ENCODE results near the gene SRGAP3.
A peak's percentile ranks its signal among the peaks of the same experiment; 100 is the strongest.

Gene SRGAP3

DNA sequence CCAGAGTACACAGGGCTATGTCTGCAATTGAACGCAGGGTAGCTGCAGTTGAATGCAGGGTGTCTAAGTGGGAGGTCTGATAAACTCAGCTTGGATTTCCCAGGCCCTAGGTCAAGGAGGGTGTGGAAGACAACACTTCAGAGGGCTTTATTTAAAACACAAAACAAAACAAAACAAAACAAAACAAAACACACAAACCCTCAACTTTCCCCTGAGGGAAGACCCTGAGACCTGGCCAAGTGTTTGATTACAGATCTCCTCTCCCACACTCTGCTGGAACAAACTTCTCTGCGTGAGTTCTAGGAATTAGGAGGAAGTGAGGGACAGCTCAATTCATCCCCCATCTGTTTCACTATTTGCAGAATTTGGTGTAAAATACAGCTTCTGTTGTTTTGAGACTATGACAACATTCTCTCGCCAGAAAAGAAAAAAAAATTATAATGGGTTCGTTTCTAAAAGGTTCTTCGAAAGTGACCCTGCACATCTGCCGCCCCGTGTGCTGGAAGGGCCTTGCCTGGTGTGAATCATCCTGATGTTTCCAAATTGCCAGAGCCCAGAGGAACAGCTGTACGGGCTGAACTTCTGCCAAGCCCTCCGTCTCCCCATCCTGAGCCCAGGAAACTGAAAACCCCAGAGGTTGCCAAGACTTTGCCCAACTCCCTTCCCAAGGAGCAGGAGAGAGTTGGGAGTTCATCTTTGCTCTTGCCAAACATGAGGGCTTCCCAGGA is 212.9 kb downstream of the SRGAP3 start:
- peak; percentile 12 for DNase-seq

DNA sequence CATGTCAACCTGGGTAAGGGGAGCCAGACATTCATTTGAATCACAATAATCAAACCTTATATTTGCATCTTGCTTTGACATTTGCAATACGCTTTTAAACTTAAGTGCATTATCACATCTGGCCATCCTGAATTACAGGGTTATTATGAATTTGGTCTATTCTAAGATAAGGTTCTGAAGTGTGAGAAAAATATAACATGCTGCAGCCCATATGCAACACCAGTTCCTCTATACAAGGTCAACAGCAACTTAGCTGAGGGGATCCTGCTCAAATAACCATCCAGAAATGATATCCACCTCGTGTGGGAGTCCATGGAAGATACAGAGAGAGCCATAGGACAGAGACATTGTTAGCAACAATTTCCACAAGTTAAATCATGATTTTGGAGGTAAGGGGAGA is 213.5 kb downstream of the SRGAP3 start:
- DNase-seq: no peak

DNA sequence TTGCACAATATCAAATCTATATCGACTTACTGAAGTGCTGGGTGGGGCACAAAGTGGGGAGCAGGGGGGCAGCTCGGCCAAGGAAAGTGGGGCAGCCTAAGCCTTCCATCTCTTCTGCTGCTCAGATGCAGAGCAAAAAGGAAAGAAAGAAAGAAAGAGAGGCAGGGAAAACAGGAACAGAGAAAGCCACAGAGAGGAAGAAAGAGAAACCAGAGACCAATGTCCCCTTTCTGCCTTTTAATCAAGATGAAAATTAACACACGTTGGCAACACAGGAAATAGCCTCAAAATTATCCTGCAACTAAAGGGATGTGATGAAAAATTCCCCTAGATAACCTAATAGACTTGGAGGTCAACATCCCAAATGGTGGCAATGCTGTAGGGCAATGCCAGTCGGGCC is 214.0 kb downstream of the SRGAP3 start:
- no peak for DNase-seq

DNA sequence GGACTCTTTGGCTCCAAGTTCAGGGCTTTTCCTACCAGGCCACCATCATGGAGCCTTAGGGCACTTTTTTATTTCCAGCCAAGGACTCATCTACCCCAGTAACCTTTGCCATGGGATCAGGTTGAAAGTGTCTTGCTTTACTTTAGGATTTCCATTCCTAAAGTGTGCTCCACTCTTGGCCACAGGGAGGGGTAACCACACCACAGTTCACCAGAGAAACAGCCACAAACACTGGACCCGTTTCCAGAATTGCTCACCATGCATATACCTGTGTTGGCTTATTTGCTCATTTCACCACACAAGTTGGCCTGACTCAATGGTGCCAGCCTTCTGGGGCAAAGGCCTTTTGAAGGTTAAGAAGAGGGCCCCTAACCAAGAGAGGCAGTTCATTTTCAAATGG is 215.6 kb downstream of the SRGAP3 start:
- DNase-seq: no peak

DNA sequence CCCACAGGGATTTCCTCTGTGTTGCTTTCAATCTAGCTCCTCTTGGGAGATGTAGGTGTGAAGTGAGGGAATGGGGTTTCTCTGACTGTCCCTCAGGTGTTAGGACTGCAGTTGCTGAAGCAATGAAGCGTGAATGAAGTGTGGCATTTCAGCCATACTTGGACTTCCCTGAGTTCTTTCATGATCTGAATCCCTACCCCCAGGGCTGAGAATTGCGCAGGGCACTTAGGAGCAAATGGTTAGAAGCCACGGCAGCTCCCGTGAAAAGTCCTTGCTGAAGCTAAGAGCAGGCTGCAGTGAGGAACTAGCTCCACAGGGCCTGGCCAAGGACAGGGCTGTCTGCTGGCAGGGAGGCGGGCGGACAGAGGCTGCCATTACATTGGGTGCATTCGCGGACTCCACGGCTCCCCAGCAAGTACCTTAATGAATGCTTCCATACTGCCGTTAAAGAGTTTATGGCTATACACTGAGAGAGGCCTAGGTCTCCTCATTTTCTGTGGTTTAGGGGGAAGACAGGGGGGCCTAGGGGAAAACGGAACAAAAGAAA is 217.1 kb downstream of the SRGAP3 start:
- no peak for DNase-seq

DNA sequence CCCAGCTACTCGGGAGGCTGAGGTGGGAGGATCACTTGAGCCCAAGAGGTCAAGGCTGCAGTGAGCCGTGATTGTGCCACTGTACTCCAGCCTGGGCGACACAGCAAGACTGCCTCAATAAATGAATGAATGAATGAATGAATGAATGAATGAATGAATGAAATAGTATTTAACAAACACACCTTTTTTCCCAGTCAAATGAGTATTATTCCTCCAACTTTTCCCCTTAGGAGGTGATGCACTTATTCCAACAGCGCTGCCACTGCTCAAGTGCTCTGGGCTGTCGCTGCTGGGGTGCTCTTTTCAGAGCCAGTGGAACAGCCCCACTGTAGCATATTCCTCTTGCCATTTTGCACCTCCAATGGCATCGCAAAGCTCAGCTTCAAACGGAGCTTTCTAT is 219.4 kb downstream of the SRGAP3 start:
- no peak for DNase-seq

DNA sequence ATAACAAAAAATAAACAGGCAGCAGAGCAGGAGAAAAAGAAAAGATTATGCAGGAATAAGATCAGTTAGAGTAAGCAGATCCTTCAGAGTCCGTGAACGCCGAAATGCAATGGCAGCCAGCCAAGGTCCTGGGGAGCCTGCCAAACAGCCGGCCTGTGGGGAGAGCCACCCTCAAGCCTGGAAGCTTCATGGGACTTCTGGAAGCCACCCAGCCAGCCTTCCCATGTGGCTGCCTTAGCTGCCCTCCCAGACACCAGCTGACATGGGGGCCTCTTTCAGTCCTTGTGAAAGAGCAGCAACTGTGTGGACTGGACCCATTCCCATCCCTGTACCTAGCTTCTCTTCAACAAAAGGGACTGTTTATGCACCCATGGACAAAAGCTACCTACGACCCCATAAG is 221.3 kb downstream of the SRGAP3 start:
- DNase-seq: peak; percentile 31

DNA sequence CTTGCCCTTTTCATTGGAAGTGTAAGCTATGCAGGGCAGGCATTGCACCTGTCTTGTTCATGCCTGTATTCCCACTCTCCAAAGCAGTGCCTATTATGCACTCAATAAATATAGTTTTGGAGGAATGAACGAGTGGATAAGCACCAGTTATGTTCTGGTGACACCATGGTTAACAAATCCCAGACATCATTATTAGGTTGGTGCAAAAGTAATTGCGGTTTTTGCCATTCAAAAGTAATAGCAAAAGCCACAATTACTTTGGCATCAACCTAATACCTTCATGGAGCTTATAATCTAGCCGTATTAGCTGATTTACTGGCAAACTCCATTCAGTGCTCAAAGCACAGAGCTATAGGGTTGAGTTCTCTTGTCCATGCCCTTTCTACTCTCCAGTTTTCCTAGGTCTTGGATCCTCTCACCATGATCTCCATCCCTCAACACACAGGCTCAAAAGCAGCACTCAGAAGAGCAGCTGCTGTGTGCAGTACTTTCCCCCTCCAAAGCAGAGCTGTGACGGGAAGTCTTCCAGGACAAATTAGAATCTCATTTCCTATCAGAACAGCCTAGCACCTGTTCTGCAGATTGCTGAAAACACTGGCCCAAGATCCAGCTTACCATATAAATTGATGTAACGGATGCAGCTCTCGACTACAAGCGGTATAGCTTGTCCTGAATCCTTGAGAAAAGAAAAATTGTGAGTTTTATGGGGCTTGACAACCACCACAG is 223.0 kb downstream of the SRGAP3 start:
- DNase-seq: peak; percentile 5

DNA sequence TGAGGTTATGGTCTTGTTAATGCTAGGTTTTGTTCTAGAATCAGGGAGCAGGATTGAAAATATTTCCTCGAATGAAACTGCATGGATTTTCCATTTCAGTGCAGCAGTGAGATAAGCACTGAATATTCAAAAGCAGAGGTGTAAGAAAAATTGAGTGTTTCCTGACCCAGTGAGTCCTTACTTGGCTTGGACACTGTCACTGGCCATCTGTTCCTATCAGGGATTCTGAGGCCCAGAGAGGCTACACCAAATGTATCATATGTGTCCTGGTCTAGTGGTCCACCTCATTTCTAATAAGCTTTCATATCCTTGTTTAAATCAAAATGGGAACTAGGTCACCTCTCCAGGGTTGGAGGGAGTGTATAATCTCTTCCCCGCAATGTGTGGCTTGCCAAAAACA is 225.1 kb downstream of the SRGAP3 start:
- DNase-seq: no peak

DNA sequence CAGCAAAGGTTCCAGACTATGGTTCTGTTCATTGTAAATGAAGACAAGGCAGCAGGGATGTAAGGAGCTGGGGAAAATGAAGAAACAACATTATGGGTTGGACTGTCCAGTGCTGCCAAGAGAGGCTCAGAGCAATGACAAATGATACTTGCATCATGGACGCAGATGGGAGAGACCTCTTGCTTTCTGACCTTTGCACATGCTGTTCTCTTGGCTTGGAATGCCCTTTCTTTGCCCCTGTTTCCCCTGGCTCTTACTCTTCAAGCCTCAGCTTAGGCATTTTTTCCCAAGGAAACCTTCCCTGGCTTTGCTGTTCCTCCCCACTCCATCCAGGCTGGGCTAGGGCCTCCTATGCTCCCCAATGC is 226.2 kb downstream of the SRGAP3 start:
- DNase-seq: no peak

DNA sequence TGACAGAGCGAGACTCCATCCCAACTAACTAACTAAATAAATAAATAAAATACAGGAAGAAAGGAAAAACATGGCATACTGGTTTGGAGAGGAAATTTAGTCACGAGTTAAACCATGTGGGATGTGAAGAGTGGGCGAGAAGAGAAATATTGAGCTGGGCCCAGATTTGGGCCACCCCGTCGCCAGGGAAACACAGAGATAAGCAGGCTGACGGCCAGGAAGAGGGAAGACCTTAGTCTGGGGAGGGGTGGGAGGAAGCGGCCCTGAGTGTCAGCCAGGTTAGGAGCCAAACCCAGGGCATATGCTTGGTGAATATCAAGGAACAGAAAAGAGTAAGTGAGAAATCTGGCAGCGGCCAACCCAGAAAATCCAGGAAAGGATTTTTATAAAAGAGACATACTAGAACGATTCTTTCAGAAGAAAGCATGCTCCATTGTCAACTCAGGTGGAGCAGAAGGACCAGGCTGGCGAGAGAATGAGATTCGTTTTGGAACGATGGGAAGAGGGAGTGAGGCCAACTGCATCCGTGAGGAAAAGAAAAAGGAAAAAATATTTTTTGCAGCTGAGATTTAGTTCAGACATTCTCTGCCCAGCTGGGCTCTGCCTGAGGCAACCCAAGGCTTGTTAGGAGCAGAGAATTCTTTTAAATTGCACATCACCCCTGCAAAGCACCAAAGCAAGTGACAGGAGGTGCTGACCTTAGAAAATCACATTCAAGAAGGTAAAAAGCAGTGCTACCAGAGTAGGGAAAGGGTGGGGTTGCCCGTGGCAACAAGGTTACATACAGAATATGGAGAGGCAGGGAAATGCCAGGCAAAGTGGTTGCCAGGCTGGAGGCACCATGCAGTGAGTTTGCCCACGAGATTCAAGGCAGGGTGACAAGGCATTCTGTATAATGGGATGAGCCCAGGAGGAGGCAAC is 226.9 kb downstream of the SRGAP3 start:
- no peak for DNase-seq

DNA sequence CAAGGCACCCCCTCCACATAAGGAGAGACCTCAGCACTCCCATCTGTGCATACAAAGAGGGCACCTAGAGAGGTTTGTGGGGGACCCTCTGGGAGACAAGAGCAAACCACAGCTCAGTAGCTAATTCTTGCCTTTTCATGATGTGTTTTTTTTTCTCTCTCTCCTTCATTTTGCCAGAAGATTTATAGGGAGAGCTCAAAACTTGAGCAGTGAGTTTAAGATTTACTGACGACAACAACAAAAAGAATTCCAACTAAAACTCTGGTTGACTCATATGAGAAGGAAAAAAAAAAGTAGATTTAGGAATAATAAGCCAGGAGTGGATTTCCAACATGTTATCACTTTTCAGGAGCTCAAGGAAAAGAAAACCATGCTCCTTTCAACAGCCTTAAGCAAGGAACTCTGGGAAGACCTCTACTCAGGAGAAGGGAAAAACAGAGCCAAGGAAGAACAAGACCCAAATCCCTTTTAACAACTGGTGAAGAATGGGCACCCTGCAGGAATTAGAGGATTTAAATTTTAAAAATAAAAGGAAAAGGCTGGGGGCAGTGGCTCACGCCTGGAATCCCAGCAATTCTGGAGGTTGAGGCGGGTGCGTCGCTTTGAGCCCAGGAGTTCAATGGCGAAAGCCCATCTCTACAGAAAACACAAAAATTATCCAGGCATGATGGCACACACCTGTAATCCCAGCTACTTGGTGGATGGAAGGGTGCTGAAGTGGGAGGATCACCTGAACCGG is 228.0 kb downstream of the SRGAP3 start:
- no peak for DNase-seq

DNA sequence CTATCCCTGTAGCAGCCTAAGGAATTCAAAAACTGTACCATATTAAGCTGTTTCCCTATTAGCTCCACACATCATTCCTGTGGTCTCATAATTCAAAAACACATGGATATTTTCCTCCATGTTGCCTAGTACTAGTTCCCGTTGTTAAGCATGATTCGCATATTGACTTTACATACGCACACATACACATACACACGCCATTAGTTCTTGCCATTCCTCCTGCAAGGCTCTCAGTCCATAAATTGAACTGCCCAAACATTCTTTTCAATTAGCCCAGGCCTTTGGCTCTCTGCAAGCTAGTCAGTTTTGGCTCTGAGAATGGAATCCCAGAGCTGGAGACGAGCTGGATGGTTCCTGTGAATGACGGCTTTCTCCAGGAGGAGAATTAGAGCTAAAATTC is 229.0 kb downstream of the SRGAP3 start:
- DNase-seq: no peak

DNA sequence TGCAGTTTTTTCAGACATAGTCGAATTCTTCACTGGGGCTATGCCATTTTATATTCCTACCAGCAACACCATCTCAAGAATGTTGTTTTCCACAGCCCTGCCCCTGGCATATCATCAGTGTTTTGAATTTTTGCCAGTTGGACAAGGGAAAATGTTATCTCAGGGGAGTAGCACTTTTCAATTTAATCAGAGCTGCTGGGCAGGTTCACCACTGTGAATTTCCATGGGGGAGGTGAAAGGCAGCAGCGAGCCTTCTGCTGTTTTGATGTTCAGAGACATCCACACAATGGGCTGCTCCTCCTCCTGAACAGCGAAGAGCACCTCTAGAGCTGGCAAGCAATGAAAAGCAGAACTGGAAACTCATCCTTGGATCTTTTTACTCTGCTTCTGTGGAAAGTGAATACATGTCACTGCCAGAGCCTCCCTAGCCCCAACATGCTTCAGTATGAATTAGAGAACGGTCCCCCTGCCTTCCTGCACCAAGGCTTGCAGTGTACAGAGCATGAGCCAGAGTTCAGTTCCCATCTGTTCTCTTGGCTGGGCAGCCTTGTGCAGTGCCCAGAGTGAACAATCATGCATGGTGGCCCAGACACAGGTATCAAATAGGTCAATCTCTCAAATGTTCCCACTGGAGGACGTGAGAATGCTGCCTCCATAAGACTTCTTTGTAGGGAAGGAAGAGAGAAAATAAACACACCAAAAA is 230.0 kb downstream of the SRGAP3 start:
- DNase-seq: peak; percentile 23

DNA sequence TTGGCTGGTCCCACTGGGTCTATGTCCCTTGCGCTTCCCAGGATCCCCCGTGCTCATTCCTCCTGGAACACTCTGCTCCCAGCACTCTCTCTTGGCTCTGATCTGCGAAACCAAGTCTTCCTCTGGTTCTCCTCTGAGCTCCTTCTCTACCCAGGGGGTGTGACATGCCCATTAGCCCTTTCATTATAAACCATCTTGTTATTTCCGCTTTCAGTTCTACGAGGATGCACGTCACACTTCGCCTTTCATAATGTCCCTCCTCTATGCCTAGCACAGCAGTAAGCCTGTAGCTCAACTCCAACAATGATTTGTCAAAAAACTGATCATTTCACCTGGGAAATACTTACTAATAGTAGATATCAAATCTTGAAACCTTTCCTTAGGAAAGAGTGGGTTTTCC is 234.2 kb downstream of the SRGAP3 start:
- DNase-seq: no peak

DNA sequence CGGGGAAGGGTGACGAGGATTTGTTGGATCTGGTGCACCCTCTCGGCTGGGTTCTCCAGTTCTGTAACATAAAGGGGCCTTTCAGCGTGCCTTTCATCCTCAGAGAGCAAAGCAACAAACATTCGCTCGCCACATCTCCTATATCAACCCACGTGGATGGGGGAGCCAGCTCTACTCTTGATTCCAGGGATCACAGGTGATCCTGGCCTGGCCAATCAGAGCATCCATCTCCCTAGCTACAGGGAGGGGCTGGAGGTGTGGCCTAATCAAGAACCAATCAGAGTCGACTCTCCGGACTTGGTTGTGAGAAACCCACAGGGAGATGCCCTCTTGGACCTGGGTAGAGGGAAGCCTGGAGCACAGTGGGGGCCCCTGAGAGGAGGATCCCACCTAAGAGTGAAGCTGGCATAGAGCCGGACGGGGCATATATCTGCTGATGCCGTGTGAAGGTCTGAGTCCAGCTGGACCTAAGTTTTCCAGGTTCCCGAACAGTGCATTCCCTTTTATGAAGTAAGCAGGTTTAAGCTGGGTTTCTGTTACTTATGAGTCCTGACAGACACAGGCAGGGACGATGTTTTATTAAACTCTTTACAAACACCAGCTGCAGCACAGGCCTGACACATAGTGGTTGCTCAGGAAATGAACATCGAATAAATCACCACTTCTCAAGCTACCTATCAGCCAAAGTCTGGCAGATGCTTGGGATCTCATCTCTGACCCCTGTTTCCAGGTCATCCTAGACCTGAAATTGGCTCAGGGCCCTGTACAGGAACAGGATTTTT is 235.5 kb downstream of the SRGAP3 start:
- DNase-seq: no peak

DNA sequence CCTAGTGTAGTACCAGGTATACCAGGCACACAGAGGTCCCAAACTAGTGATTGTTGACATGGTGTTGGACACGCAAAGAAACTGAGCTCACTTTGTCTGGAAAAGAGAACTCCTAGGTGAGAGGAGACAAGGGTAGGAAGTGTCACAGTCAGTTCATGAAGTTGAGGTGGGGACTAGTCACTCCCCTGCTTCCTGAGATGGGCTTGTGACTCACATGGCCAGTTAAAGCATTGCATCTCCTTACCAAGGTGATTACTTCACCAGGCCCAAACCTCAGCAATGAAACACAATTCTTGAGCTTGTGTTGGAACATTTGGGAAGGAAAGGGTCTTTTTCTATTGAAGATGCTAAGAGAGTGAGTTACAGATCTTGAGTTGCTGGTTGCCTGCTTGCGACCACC is 236.9 kb downstream of the SRGAP3 start:
- no peak for DNase-seq

DNA sequence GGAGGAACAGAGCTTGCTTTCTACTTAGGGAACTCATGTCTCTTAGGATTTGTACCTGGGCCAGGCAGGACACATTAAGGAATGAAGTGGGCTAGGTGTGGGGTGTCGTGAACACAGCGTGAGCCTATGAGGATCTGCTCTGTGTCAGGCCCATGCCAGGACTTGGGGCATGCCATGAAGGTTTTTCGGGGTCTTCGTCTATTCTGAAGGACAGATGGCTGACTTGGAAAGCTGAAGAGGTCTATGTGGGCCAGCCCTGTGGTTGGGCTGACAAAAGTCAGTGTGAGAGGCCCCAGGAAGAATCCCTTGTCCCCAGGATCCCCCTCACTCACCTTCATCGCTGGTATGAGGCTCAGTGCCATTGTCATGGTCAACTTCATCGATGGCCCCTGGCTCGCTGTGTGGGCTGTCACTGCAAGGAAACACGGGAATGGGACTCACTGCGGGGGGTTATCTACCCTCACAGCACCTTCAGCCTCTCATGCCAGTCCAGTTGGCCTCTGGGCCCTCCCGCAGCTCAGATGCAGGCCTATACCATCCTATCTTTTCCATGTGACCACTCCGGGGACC is 239.4 kb downstream of the SRGAP3 start:
- no peak for DNase-seq

DNA sequence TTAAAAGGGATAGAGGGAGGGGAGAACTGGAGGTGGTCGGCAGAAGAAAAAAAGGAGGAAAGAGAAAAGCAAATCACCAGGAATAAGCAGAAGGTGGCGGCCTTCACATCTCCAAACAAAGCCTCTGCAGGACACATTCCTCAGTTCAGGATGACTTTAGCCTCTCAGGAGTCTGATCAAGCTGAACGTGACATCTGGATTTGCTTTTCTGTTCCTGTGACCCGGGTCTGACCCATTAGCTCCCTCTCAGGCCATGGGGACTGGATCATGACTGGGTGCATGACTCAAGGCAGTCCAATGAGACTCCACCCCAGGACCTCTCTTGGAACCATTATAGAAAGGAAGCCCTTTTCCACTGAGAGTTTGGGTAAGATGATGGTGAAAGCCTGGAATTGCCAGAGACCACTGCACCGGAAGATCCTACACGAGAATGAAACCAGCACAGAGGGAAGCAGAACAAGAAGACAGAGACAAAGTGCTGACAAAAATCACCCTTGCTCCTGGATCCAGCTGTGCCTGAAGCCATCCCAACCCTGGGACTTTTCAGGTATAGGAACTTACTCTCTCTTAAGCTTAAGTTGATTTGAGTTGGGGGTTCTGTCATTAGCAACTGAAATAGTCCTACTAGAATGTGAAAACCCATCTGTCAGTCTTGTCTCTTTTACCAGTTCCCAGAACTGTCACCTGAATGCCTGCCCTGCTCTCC is 240.7 kb downstream of the SRGAP3 start:
- DNase-seq: no peak

DNA sequence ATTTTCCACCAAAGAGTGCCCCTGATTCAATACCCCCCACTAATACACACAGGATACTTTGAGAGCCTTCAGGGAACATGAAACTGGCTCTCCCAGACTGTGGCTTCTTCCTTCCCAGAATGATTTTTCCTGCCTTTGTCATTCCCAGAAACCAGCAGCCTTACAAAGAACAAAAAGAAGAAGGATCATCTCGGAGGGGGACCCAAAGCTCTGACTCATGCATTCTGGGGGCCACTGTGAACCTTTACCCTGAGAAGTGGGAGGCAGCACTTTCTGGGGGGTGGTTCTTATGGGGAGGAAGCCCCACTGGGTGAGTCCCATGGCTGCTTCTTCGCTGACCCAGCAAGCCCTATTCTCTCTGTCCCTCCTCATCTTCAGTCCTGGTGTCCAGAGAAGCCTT is 241.5 kb downstream of the SRGAP3 start:
- no peak for DNase-seq
